ENCODE data around the gene MCTP1.

MCTP1 gene

GRCh38 chr5:95026718-95027117 is 258.2 kb downstream of the MCTP1 start:
- Histone ChIP-seq H2AFZ (no peak overlapping the region), H3K27me3 (ENCODE audit: control insufficient read depth, insufficient read depth, low read length) (no peaks in the 10 kb centered on the region), H3K4me1 (no peaks in the 10 kb centered on the region), H3K4me3 (ENCODE audit: low read depth, low read length) (no peak overlapping the region), H3K36me3 (ENCODE audit: control insufficient read depth, insufficient read depth, low read length) (no peaks in the 10 kb centered on the region), H3K79me2 (no peaks in the 10 kb centered on the region), H3K9ac (no peak overlapping the region), H3K4me2 (ENCODE audit: low read length) (no peak overlapping the region), H3K9me3 (ENCODE audit: control insufficient read depth, low read length) (no peaks in the 10 kb centered on the region), H3K27ac (no peak overlapping the region)
- no peak for TF ChIP-seq CTCF (IDR thresholded peaks at IDR 0.05)

- Histone ChIP-seq H3K9ac (no peak overlapping the region), H3K36me3 (ENCODE audit: control insufficient read depth, insufficient read depth, low read length) (no peaks in the 10 kb centered on the region), H3K79me2 (no peaks in the 10 kb centered on the region), H3K27ac (no peak overlapping the region), H3K4me3 (ENCODE audit: low read depth, low read length) (no peak overlapping the region), H3K9me3 (ENCODE audit: control insufficient read depth, low read length) (no peaks in the 10 kb centered on the region), H3K4me1 (no peaks in the 10 kb centered on the region), H3K27me3 (ENCODE audit: control insufficient read depth, insufficient read depth, low read length) (no peaks in the 10 kb centered on the region), H3K4me2 (ENCODE audit: low read length) (no peak overlapping the region), H2AFZ (no peak overlapping the region)
- TF ChIP-seq CTCF (IDR thresholded peaks at IDR 0.05), result no peak
Measured at GRCh38 chr5:95022967-95023695, 261.8 kb downstream of the MCTP1 start.

GRCh38 chr5:95020345-95020744 is 264.5 kb downstream of the MCTP1 start:
- no peak overlapping the region for H3K4me3 ChIP-seq (ENCODE audit: low read depth, low read length)
- H2AFZ ChIP-seq, result no peak overlapping the region
- H3K79me2 ChIP-seq, result no peaks in the 10 kb centered on the region
- H3K27ac ChIP-seq, result no peak overlapping the region
- no peaks in the 10 kb centered on the region for H3K9me3 ChIP-seq (ENCODE audit: control insufficient read depth, low read length)
- no peaks in the 10 kb centered on the region for H3K36me3 ChIP-seq (ENCODE audit: control insufficient read depth, insufficient read depth, low read length)
- TF ChIP-seq CTCF (IDR thresholded peaks at IDR 0.05), result no peak
- no peak overlapping the region for H3K9ac ChIP-seq
- no peaks in the 10 kb centered on the region for H3K27me3 ChIP-seq (ENCODE audit: control insufficient read depth, insufficient read depth, low read length)
- H3K4me2 ChIP-seq (ENCODE audit: low read length), result no peak overlapping the region
- H3K4me1 ChIP-seq, result no peaks in the 10 kb centered on the region

GRCh38 chr5:95018946-95019345 is 265.9 kb downstream of the MCTP1 start:
- Histone ChIP-seq H3K27me3 (ENCODE audit: control insufficient read depth, insufficient read depth, low read length) (no peaks in the 10 kb centered on the region), H3K4me3 (ENCODE audit: low read depth, low read length) (no peak overlapping the region), H3K36me3 (ENCODE audit: control insufficient read depth, insufficient read depth, low read length) (no peaks in the 10 kb centered on the region), H3K9ac (no peak overlapping the region), H2AFZ (no peak overlapping the region), H3K4me2 (ENCODE audit: low read length) (no peak overlapping the region), H3K27ac (no peak overlapping the region), H3K79me2 (no peaks in the 10 kb centered on the region), H3K4me1 (no peaks in the 10 kb centered on the region), H3K9me3 (ENCODE audit: control insufficient read depth, low read length) (no peaks in the 10 kb centered on the region)
- no peak for TF ChIP-seq CTCF (IDR thresholded peaks at IDR 0.05)

- Histone ChIP-seq H3K27ac (no peak overlapping the region), H3K4me1 (no peaks in the 10 kb centered on the region), H3K27me3 (ENCODE audit: control insufficient read depth, insufficient read depth, low read length) (no peaks in the 10 kb centered on the region), H3K4me2 (ENCODE audit: low read length) (no peak overlapping the region), H3K79me2 (no peaks in the 10 kb centered on the region), H3K9ac (no peak overlapping the region), H3K36me3 (ENCODE audit: control insufficient read depth, insufficient read depth, low read length) (no peaks in the 10 kb centered on the region), H3K9me3 (ENCODE audit: control insufficient read depth, low read length) (no peaks in the 10 kb centered on the region), H3K4me3 (ENCODE audit: low read depth, low read length) (no peak overlapping the region), H2AFZ (no peak overlapping the region)
- TF ChIP-seq CTCF (IDR thresholded peaks at IDR 0.05), result no peak
Measured at GRCh38 chr5:95018511-95018910, 266.4 kb downstream of the MCTP1 start.

Data from parathyroid adenoma (tissue), 2 donors.